GM12878 (cell line): Measurements from ENCODE around the gene HTR2B. TPM values are rescaled to one million over a fixed set of nuclear protein-coding genes. Genes with fewer than 3 reads are reported as not detected.

Experiments
- ATAC-seq: fragments of 200-7000 bp; cut with Tn5 transposase; 3 replicates; pipeline ENCODE4 v1.9.1; 2020; ENCODE audit warnings: mild to moderate bottlenecking, moderate library complexity
- BruUV-seq: library from RNA; stranded (reverse); fragments of 400-500 nt; replicated peaks from 2 replicates; lab custom pipeline; 2021; lab: Mats Ljungman, UMichigan
- CTCF ChIA-PET: fragments of 300-600 bp; sonication (Branson Sonifier 250); formaldehyde crosslinking; extraction: SDS; loops from one replicate; lab custom pipeline; 2021; ENCODE audit warnings: inconsistent platforms; lab: Yijun Ruan, JAX
- POLR2A ChIA-PET: fragments of 350-600 bp; formaldehyde crosslinking; extraction: SDS; loops from one replicate; lab custom pipeline; 2021; ENCODE audit warnings: inconsistent platforms; lab: Charles Lee
- RAD21 ChIA-PET: fragments of 300-600 bp; sonication (Branson Sonifier 250); formaldehyde crosslinking; loops from one replicate; lab custom pipeline; 2023; ENCODE audit warnings: antibody characterized with exemption; ENCODE audit not compliant: unreplicated experiment; lab: Charles Lee
- SMC1A ChIA-PET: fragments of 300-600 bp; sonication (Branson Sonifier 250); formaldehyde crosslinking; loops from one replicate; lab custom pipeline; 2023; ENCODE audit not compliant: unreplicated experiment, uncharacterized antibody; lab: Charles Lee
- DNase-seq: peaks from one replicate; pipeline ENCODE4 v3.0.0-alpha.2; 2011; ENCODE audit warnings: low read depth, low spot score
- FAIRE-seq: peaks from 3 replicates; lab custom pipeline; 2011; peaks lifted over from hg19 to GRCh38; lab: Jason Lieb, UNC
- H2AFZ ChIP-seq: 2 replicates; pipeline ENCODE4 v1.6.0; 2011; ENCODE audit warnings: low read depth, low read length, control low read depth; ENCODE audit not compliant: control insufficient read depth
- H3K27ac ChIP-seq: 2 replicates; pipeline ENCODE4 v1.5.1; 2011; ENCODE audit warnings: control low read depth; ENCODE audit not compliant: control insufficient read depth, insufficient read depth
- H3K27me3 ChIP-seq, 2 experiments: replicated peaks in 1 of 2; 2 replicates each; pipeline versions ENCODE4 v1.6.0 to v1.6.1; 2011; ENCODE audit warnings: low read length in 1 of 2; ENCODE audit not compliant: control insufficient read depth in 2 of 2, insufficient read depth in 2 of 2
- H3K36me3 ChIP-seq, 2 experiments: 2 replicates each; pipeline ENCODE4 v1.5.1; 2011; ENCODE audit warnings: low read length in 1 of 2; ENCODE audit not compliant: control insufficient read depth in 2 of 2, insufficient read depth in 2 of 2
- H3K4me1 ChIP-seq: 2 replicates; pipeline ENCODE4 v1.6.1; 2011; ENCODE audit warnings: mild to moderate bottlenecking, low read length, moderate library complexity, mixed read lengths; ENCODE audit not compliant: control insufficient read depth, insufficient read depth
- H3K4me2 ChIP-seq: 2 replicates; pipeline ENCODE4 v1.6.0; 2011; ENCODE audit warnings: control low read depth; ENCODE audit not compliant: control insufficient read depth, insufficient read depth
- H3K4me3 ChIP-seq: fragments of 200-600 bp; sonication (generic); 2 replicates; pipeline ENCODE4 v1.5.1; 2016
- H3K79me2 ChIP-seq: 2 replicates; pipeline ENCODE4 v1.6.0; 2011; ENCODE audit warnings: low read length; ENCODE audit not compliant: control insufficient read depth, insufficient read depth
- H3K9ac ChIP-seq: 2 replicates; pipeline ENCODE4 v1.8.0; 2011; ENCODE audit warnings: low read length, control low read depth, mixed read lengths; ENCODE audit not compliant: control insufficient read depth, insufficient read depth
- H3K9me3 ChIP-seq: replicated peaks from 3 replicates; pipeline ENCODE4 v1.5.1; 2011; ENCODE audit warnings: mild to moderate bottlenecking, low read length; ENCODE audit not compliant: control insufficient read depth, insufficient read depth
- H4K20me1 ChIP-seq: 2 replicates; pipeline ENCODE4 v1.6.0; 2011; ENCODE audit not compliant: control insufficient read depth, insufficient read depth
- CHD4 ChIP-seq: fragments of 200-600 bp; sonication (generic); IDR thresholded peaks from 2 replicates; pipeline ENCODE4 v1.6.1; 2016; ENCODE audit warnings: mild to moderate bottlenecking
- CREB1 ChIP-seq: IDR thresholded peaks from 2 replicates; pipeline ENCODE4 v1.6.1; 2012; ENCODE audit warnings: low read depth, mild to moderate bottlenecking, inconsistent platforms
- FOXK2 ChIP-seq: fragments of 450-650 bp; IDR thresholded peaks from 2 replicates; pipeline ENCODE4 v1.6.1; 2017; ENCODE audit warnings: mild to moderate bottlenecking, moderate library complexity
- HCFC1 ChIP-seq: fragments of 150-350 bp; IDR thresholded peaks from 2 replicates; pipeline ENCODE4 v1.6.1; 2014; ENCODE audit warnings: low read length
- HDGF ChIP-seq: fragments of 450-650 bp; IDR thresholded peaks from 2 replicates; pipeline ENCODE4 v1.6.1; 2016; ENCODE audit warnings: antibody characterized with exemption
- IKZF1 ChIP-seq: fragments of 450-650 bp; conservative IDR thresholded peaks from 2 replicates; pipeline ENCODE4 v1.6.1; 2017; ENCODE audit warnings: antibody characterized with exemption, mild to moderate bottlenecking
- POLR2A ChIP-seq: IDR thresholded peaks from 2 replicates; pipeline ENCODE4 v1.6.1; 2011; ENCODE audit warnings: low read depth, mild to moderate bottlenecking, low read length
- SMC3 ChIP-seq: IDR thresholded peaks from 2 replicates; pipeline ENCODE4 v1.6.1; 2011; ENCODE audit warnings: low read length, improper control_type of control experiment, borderline replicate concordance
- SRF ChIP-seq, 2 experiments: IDR thresholded peaks; 2 replicates each; pipeline ENCODE4 v1.6.1; 2011; ENCODE audit warnings: low read depth in 2 of 2, low read length in 2 of 2, mild to moderate bottlenecking in 1 of 2, moderate library complexity in 1 of 2
- YBX1 ChIP-seq: fragments of 450-650 bp; IDR thresholded peaks from 2 replicates; pipeline ENCODE4 v1.6.1; 2016; ENCODE audit warnings: antibody characterized with exemption
- WGBS: methylation state at CpG from one replicate; pipeline ENCODE4 v1.1.6; 2016; ENCODE audit warnings: low lambda C conversion rate; ENCODE audit not compliant: insufficient replicate concordance, insufficient coverage; ENCODE audit errors: missing lambda C conversion rate; 5-methylcytosine and 5-hydroxymethylcytosine counted together
- in situ Hi-C: fragments of 300-500 bp; cut with MboI; formaldehyde crosslinking; loops from 9 replicates; pipeline ENCODE4 v1.14.3; 2018; ENCODE audit warnings: mixed read lengths
- intact Hi-C: fragments of 100-400 bp; cut with micrococcal nuclease; formaldehyde crosslinking; loops from one replicate; pipeline ENCODE4 v1.14.2; 2022; ENCODE audit not compliant: unreplicated experiment
- polyA plus RNA-seq, 11 experiments: library from polyadenylated mRNA; depleted of rRNA in 4 of 11; unstranded in 6 of 11; stranded (reverse) in 5 of 11; fragments of >200 nt; fragmentation: Nextera tagmentation in 4 of 11; fragmentation: Illumina TruSeq in 1 of 11; extraction: Ambion mirVana in 4 of 11; extraction: Trizol in 1 of 11; gene quantifications; 1 replicate in 1 of 11; 2 replicates in 10 of 11; pipeline versions ENCODE4 v1.2.1 to v1.2.3, GENCODE V29; 2011 to 2016; ENCODE audit warnings: inconsistent platforms in 2 of 11, missing spikeins in 2 of 11, low read depth in 1 of 11
- total RNA-seq, 4 experiments: library from RNA; depleted of rRNA in 3 of 4; stranded (reverse); fragments of >200 nt in 3 of 4; fragmentation: Illumina TruSeq in 1 of 4; extraction: Trizol in 1 of 4; gene quantifications; 2 replicates each; pipeline versions ENCODE4 v1.2.1 to v1.2.3, GENCODE V29; 2013 to 2021
- TF ChIP-seq, protein P1 (sequence below): IDR thresholded peaks from 2 replicates; pipeline ENCODE4 v1.6.1; 2011; ENCODE audit warnings: borderline replicate concordance, low read depth, mild to moderate bottlenecking, moderate library complexity, low read length; ENCODE audit not compliant: insufficient read depth, poor library complexity, severe bottlenecking

HTR2B gene
- total and polyA plus RNA-seq, 10 of the 15 experiments (the other 5 are each of a cell fraction or from before 2014, with no cell fraction given), result 0.03 to 1.2 (median 0.15) TPM

DNA sequence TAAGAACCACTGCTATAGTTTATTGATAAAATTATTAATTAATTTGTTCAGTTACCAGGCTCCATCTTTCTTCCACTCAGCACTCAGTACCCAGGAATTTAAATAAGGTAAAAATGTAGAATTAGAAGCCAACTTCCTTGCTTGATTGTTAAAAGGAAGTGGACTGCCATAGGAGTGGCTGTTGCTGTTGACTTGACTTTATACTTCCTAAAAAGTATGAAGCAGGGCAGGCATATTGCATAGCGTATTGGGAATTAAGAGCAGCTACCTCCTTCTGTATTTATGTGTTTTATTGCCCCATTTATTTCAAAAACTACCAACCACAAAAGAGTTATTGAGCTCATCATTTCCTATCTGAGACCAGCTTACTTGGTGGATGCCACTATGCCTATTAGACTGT, 40.3 kb downstream of the HTR2B start:
- no peak overlapping the region for H3K4me3 ChIP-seq
- no peak overlapping the region for H3K9ac ChIP-seq
- WGBS, result 95% methylated on average over 1 of the region's 1 CpG
- in situ Hi-C loops, result no loop called here
- TSS peak; percentile 38 for BruUV-seq
- RAD21 ChIA-PET, result no interaction called here
- H3K9me3 ChIP-seq, result no peaks in the 10 kb centered on the region
- no peaks in the 10 kb centered on the region for H3K79me2 ChIP-seq
- TF ChIP-seq FOXK2 (no peak), SRF (IDR thresholded peaks at IDR 0.05; ENCODE audit: low read depth in 2 of 2, low read length in 2 of 2) (no peak), POLR2A (no peak), IKZF1 (no peak), SMC3 (no peak), YBX1 (no peak), CHD4 (no peak), HDGF (no peak), CREB1 (no peak), HCFC1 (no peak)
- TF ChIP-seq, protein P1, sequence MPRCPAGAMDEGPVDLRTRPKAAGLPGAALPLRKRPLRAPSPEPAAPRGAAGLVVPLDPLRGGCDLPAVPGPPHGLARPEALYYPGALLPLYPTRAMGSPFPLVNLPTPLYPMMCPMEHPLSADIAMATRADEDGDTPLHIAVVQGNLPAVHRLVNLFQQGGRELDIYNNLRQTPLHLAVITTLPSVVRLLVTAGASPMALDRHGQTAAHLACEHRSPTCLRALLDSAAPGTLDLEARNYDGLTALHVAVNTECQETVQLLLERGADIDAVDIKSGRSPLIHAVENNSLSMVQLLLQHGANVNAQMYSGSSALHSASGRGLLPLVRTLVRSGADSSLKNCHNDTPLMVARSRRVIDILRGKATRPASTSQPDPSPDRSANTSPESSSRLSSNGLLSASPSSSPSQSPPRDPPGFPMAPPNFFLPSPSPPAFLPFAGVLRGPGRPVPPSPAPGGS, result no peak
- POLR2A ChIA-PET, result no interaction called here
- peaks cover 13 to 26% of the 10 kb centered on the region in 2 experiments for H3K36me3 ChIP-seq
- no peak for FAIRE-seq
- CTCF ChIA-PET, result interaction anchor here (1.0 to 1.8 kb wide), 4 partner anchors 15 to 45 kb away, joined by 3 to 4 read pairs (median 4); no protein-coding TSS in a partner anchor
- no peak overlapping the region for H3K27ac ChIP-seq
- ATAC-seq, result no peak
- no peaks in the 10 kb centered on the region for H4K20me1 ChIP-seq
- H2AFZ ChIP-seq, result no peak overlapping the region
- DNase-seq, result no peak
- no peak overlapping the region for H3K4me2 ChIP-seq
- H3K4me1 ChIP-seq, result no peaks in the 10 kb centered on the region
- intact Hi-C loops, result no loop called here
- H3K27me3 ChIP-seq, result no peaks in the 10 kb centered on the region
- SMC1A ChIA-PET, result interaction anchor here (1.3 kb wide), 1 partner anchor 20 kb away, joined by 3 read pairs; no protein-coding TSS in a partner anchor
